ENCODE results near the gene IFIT1. TPM values are rescaled to one million over a fixed set of nuclear protein-coding genes. Genes with fewer than 3 reads are reported as not detected.

IFIT1 gene
- total and polyA plus RNA-seq, 2 experiments from 2014 or later = 1.5 to 3.9 TPM

- Mint-ChIP-seq H3K9me3 (no peaks in the 10 kb centered on the region; the same call in 2 of the 3 replicates), H3K36me3 (ENCODE audit: low read depth) (no peaks in the 10 kb centered on the region), H3K27ac (no peak overlapping the region), H3K4me3 (no peak overlapping the region), H3K27me3 (ENCODE audit: insufficient read depth, low read depth, poor library complexity) (peaks cover 2% of the 10 kb centered on the region), H3K4me1 (peaks cover 4% of the 10 kb centered on the region; the same call in 1 of the 3 replicates)
- Histone ChIP-seq H3K27ac (ENCODE audit: low read depth) (no peak overlapping the region), H2AFZ (no peak overlapping the region), H3K79me2 (replicated peaks; ENCODE audit: insufficient read depth) (no peaks in the 10 kb centered on the region), H4K20me1 (replicated peaks; ENCODE audit: insufficient read depth) (no peaks in the 10 kb centered on the region), H3K4me1 (ENCODE audit: insufficient read depth) (no peaks in the 10 kb centered on the region), H3K36me3 (ENCODE audit: insufficient read depth) (no peaks in the 10 kb centered on the region), H3F3A (replicated peaks; ENCODE audit: low read depth) (no peaks in the 10 kb centered on the region), H3K27me3 (ENCODE audit: insufficient read depth) (no peaks in the 10 kb centered on the region), H3K4me2 (no peak overlapping the region), H3K9me2 (ENCODE audit: insufficient read depth) (no peaks in the 10 kb centered on the region), H3K4me3 (no peak overlapping the region)
- no peak for TF ChIP-seq EZH2phosphoT487 (IDR thresholded peaks at IDR 0.05; ENCODE audit: unreplicated experiment)
- no peak for TF ChIP-seq STAT1 (IDR thresholded peaks at IDR 0.05; ENCODE audit: unreplicated experiment)
- no peak for TF ChIP-seq ZNF114 (CRISPR knock-in tag; IDR thresholded peaks at IDR 0.05)
- no peak for TF ChIP-seq CREB1 (CRISPR knock-in tag; IDR thresholded peaks at IDR 0.05; ENCODE audit: low read depth)
- no peak for TF ChIP-seq ETS1 (IDR thresholded peaks at IDR 0.05)
- TF ChIP-seq, protein P1, sequence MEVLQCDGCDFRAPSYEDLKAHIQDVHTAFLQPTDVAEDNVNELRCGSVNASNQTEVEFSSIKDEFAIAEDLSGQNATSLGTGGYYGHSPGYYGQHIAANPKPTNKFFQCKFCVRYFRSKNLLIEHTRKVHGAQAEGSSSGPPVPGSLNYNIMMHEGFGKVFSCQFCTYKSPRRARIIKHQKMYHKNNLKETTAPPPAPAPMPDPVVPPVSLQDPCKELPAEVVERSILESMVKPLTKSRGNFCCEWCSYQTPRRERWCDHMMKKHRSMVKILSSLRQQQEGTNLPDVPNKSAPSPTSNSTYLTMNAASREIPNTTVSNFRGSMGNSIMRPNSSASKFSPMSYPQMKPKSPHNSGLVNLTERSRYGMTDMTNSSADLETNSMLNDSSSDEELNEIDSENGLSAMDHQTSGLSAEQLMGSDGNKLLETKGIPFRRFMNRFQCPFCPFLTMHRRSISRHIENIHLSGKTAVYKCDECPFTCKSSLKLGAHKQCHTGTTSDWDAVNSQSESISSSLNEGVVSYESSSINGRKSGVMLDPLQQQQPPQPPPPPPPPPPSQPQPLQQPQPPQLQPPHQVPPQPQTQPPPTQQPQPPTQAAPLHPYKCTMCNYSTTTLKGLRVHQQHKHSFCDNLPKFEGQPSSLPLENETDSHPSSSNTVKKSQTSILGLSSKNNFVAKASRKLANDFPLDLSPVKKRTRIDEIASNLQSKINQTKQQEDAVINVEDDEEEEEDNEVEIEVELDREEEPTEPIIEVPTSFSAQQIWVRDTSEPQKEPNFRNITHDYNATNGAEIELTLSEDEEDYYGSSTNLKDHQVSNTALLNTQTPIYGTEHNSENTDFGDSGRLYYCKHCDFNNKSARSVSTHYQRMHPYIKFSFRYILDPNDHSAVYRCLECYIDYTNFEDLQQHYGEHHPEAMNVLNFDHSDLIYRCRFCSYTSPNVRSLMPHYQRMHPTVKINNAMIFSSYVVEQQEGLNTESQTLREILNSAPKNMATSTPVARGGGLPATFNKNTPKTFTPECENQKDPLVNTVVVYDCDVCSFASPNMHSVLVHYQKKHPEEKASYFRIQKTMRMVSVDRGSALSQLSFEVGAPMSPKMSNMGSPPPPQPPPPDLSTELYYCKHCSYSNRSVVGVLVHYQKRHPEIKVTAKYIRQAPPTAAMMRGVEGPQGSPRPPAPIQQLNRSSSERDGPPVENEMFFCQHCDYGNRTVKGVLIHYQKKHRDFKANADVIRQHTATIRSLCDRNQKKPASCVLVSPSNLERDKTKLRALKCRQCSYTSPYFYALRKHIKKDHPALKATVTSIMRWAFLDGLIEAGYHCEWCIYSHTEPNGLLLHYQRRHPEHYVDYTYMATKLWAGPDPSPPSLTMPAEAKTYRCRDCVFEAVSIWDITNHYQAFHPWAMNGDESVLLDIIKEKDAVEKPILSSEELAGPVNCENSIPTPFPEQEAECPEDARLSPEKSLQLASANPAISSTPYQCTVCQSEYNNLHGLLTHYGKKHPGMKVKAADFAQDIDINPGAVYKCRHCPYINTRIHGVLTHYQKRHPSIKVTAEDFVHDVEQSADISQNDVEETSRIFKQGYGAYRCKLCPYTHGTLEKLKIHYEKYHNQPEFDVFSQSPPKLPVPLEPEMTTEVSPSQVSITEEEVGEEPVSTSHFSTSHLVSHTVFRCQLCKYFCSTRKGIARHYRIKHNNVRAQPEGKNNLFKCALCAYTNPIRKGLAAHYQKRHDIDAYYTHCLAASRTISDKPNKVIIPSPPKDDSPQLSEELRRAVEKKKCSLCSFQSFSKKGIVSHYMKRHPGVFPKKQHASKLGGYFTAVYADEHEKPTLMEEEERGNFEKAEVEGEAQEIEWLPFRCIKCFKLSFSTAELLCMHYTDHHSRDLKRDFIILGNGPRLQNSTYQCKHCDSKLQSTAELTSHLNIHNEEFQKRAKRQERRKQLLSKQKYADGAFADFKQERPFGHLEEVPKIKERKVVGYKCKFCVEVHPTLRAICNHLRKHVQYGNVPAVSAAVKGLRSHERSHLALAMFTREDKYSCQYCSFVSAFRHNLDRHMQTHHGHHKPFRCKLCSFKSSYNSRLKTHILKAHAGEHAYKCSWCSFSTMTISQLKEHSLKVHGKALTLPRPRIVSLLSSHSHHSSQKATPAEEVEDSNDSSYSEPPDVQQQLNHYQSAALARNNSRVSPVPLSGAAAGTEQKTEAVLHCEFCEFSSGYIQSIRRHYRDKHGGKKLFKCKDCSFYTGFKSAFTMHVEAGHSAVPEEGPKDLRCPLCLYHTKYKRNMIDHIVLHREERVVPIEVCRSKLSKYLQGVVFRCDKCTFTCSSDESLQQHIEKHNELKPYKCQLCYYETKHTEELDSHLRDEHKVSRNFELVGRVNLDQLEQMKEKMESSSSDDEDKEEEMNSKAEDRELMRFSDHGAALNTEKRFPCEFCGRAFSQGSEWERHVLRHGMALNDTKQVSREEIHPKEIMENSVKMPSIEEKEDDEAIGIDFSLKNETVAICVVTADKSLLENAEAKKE (CRISPR knock-in tag; IDR thresholded peaks at IDR 0.05) = no peak
- no peak for TF ChIP-seq REST (IDR thresholded peaks at IDR 0.05; ENCODE audit: unreplicated experiment)
- TF ChIP-seq POLR2AphosphoS5 (IDR thresholded peaks at IDR 0.05; ENCODE audit: low read depth) = no peak
- no peak for TF ChIP-seq NANOG (IDR thresholded peaks at IDR 0.05; ENCODE audit: borderline replicate concordance)
- TF ChIP-seq, protein P2, sequence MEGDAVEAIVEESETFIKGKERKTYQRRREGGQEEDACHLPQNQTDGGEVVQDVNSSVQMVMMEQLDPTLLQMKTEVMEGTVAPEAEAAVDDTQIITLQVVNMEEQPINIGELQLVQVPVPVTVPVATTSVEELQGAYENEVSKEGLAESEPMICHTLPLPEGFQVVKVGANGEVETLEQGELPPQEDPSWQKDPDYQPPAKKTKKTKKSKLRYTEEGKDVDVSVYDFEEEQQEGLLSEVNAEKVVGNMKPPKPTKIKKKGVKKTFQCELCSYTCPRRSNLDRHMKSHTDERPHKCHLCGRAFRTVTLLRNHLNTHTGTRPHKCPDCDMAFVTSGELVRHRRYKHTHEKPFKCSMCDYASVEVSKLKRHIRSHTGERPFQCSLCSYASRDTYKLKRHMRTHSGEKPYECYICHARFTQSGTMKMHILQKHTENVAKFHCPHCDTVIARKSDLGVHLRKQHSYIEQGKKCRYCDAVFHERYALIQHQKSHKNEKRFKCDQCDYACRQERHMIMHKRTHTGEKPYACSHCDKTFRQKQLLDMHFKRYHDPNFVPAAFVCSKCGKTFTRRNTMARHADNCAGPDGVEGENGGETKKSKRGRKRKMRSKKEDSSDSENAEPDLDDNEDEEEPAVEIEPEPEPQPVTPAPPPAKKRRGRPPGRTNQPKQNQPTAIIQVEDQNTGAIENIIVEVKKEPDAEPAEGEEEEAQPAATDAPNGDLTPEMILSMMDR (conservative IDR thresholded peaks at IDR 0.05; ENCODE audit: low read depth in 2 of 2) = no peak
- no peak for TF ChIP-seq EZH2 (IDR thresholded peaks at IDR 0.05; ENCODE audit: low read depth, unreplicated experiment)
- no peak for TF ChIP-seq JUNB (IDR thresholded peaks at IDR 0.05; ENCODE audit: unreplicated experiment)
- no peak for TF ChIP-seq ZNF331 (CRISPR knock-in tag; IDR thresholded peaks at IDR 0.05; ENCODE audit: low read depth)
- DNase-seq (ENCODE audit: low spot score) (no peak), ATAC-seq (no peak)
Observed at GRCh38 chr10:89363729-89364442, 28.5 kb upstream of the IFIT1 start.
